ENCODE measurements around the gene WDR72. TPM values are rescaled to one million over a fixed set of nuclear protein-coding genes. Genes with fewer than 3 reads are reported as not detected.

The WDR72 gene
- total RNA-seq (not detected), polyA plus RNA-seq (not detected)

DNA sequence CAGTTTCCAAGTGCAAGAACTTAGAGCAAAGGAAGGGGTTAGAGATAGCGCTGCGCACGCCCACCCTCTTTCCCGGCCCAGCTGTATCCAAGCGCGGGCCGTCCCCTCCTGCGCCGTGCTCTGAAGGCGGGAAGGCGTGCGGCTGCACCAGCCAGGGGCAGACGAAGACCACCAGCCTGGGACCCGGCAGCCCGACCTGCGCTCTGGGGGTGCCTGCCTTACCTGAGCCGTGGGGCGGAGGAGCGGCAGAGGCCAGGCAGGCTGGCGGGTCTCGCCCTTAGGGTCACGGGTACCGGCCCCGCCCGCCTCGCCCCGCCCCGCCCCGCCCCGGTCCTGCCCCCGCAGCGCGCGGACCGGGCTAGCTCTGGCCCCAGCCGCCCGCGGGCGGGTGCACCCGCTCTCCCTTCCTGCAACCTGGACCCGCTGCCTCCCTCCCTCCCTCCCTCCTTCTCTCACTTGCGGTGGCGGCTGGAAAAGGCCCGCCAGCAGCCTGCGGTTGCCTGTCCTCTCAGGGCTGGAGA, at the start of gene WDR72:
TSS of gene WDR72 (minus strand) at position 253 of the 521 bp plus-strand sequence. CDS start 26,514 bp downstream, outside the sequence.
- H3K9me3 Mint-ChIP-seq, result peaks cover 0 to 9% (median 3%) of the 10 kb centered on the region in 7 donors
- no peaks in the 10 kb centered on the region for H3K9me3 ChIP-seq (ENCODE audit: control insufficient read depth in 2 of 2, low read length in 2 of 2)
- H3K27me3 Mint-ChIP-seq, result peaks cover 27% of the 10 kb centered on the region
- no peaks in the 10 kb centered on the region for H3K4me1 ChIP-seq (ENCODE audit: control insufficient read depth, insufficient read depth, low read length, poor library complexity, severe bottlenecking)
- H3K36me3 ChIP-seq (ENCODE audit: control insufficient read depth, insufficient read depth, low read length), result no peaks in the 10 kb centered on the region
- H3K36me3 Mint-ChIP-seq, result no peaks in the 10 kb centered on the region
- H3K27ac ChIP-seq (ENCODE audit: insufficient read depth, low read length, poor library complexity, severe bottlenecking), result no peak within 1 kb of the TSS
- no peaks in the 10 kb centered on the region for H3K4me1 Mint-ChIP-seq
- no peak within 1 kb of the TSS for H3K4me3 Mint-ChIP-seq
- peaks cover 9% of the 10 kb centered on the region for H3K27me3 ChIP-seq (ENCODE audit: control insufficient read depth, insufficient read depth, low read length)
- no peak within 1 kb of the TSS for H3K4me3 ChIP-seq (ENCODE audit: low read depth, low read length)
- peak within 1 kb of the TSS in 1 of 3 donors; percentile 50 for H3K27ac Mint-ChIP-seq
- no peak for DNase-seq
- no peak for ATAC-seq (ENCODE audit: low read depth in 2 of 2)

GRCh38 chr15:53808058-53808706, 48.7 kb upstream of the WDR72 start:
- Mint-ChIP-seq H3K27me3 (no peaks in the 10 kb centered on the region), H3K4me3 (no peak overlapping the region), H3K27ac (no peak overlapping the region), H3K9me3 (peaks cover 0 to 4% (median 0%) of the 10 kb centered on the region in 7 donors), H3K36me3 (no peaks in the 10 kb centered on the region), H3K4me1 (no peaks in the 10 kb centered on the region)
- Histone ChIP-seq H3K4me1 (ENCODE audit: control insufficient read depth, insufficient read depth, low read length, poor library complexity, severe bottlenecking) (no peaks in the 10 kb centered on the region), H3K27me3 (ENCODE audit: control insufficient read depth, insufficient read depth, low read length) (no peaks in the 10 kb centered on the region), H3K27ac (ENCODE audit: insufficient read depth, low read length, poor library complexity, severe bottlenecking) (no peak overlapping the region), H3K36me3 (ENCODE audit: control insufficient read depth, insufficient read depth, low read length) (no peaks in the 10 kb centered on the region), H3K9me3 (ENCODE audit: control insufficient read depth in 2 of 2, low read length in 2 of 2) (no peaks in the 10 kb centered on the region), H3K4me3 (ENCODE audit: low read depth, low read length) (no peak overlapping the region)
- peak in 1 of 3 donors; percentile 3 for DNase-seq
- ATAC-seq (ENCODE audit: low read depth in 2 of 2), result no peak

GRCh38 chr15:53807501-53807900, 48.0 kb upstream of the WDR72 start:
- Mint-ChIP-seq H3K4me1 (no peaks in the 10 kb centered on the region), H3K36me3 (no peaks in the 10 kb centered on the region), H3K27me3 (no peaks in the 10 kb centered on the region), H3K4me3 (no peak overlapping the region), H3K27ac (no peak overlapping the region), H3K9me3 (peaks cover 0 to 4% (median 0%) of the 10 kb centered on the region in 7 donors)
- DNase-seq, result no peak
- H3K27me3 ChIP-seq (ENCODE audit: control insufficient read depth, insufficient read depth, low read length), result no peaks in the 10 kb centered on the region
- ATAC-seq (ENCODE audit: low read depth in 2 of 2), result no peak
- no peak overlapping the region for H3K27ac ChIP-seq (ENCODE audit: insufficient read depth, low read length, poor library complexity, severe bottlenecking)
- no peaks in the 10 kb centered on the region for H3K9me3 ChIP-seq (ENCODE audit: control insufficient read depth in 2 of 2, low read length in 2 of 2)
- no peaks in the 10 kb centered on the region for H3K36me3 ChIP-seq (ENCODE audit: control insufficient read depth, insufficient read depth, low read length)
- H3K4me1 ChIP-seq (ENCODE audit: control insufficient read depth, insufficient read depth, low read length, poor library complexity, severe bottlenecking), result no peaks in the 10 kb centered on the region
- H3K4me3 ChIP-seq (ENCODE audit: low read depth, low read length), result no peak overlapping the region

GRCh38 chr15:53802672-53803071, 43.2 kb upstream of the WDR72 start:
- H3K27ac Mint-ChIP-seq, result no peak overlapping the region
- no peaks in the 10 kb centered on the region for H3K4me1 Mint-ChIP-seq
- no peak overlapping the region for H3K27ac ChIP-seq (ENCODE audit: insufficient read depth, low read length, poor library complexity, severe bottlenecking)
- DNase-seq (no peak), ATAC-seq (ENCODE audit: low read depth in 2 of 2) (no peak)
- H3K9me3 ChIP-seq (ENCODE audit: control insufficient read depth in 2 of 2, low read length in 2 of 2), result no peaks in the 10 kb centered on the region
- no peaks in the 10 kb centered on the region for H3K27me3 Mint-ChIP-seq
- H3K4me1 ChIP-seq (ENCODE audit: control insufficient read depth, insufficient read depth, low read length, poor library complexity, severe bottlenecking), result no peaks in the 10 kb centered on the region
- no peaks in the 10 kb centered on the region for H3K27me3 ChIP-seq (ENCODE audit: control insufficient read depth, insufficient read depth, low read length)
- H3K36me3 Mint-ChIP-seq, result no peaks in the 10 kb centered on the region
- peaks cover 0 to 4% (median 0%) of the 10 kb centered on the region in 7 donors for H3K9me3 Mint-ChIP-seq
- H3K4me3 ChIP-seq (ENCODE audit: low read depth, low read length), result no peak overlapping the region
- H3K4me3 Mint-ChIP-seq, result no peak overlapping the region
- H3K36me3 ChIP-seq (ENCODE audit: control insufficient read depth, insufficient read depth, low read length), result no peaks in the 10 kb centered on the region

GRCh38 chr15:53791581-53791980, 32.1 kb upstream of the WDR72 start:
- Histone ChIP-seq H3K4me1 (ENCODE audit: control insufficient read depth, insufficient read depth, low read length, poor library complexity, severe bottlenecking) (no peaks in the 10 kb centered on the region), H3K27me3 (ENCODE audit: control insufficient read depth, insufficient read depth, low read length) (no peaks in the 10 kb centered on the region), H3K4me3 (ENCODE audit: low read depth, low read length) (no peak overlapping the region), H3K27ac (ENCODE audit: insufficient read depth, low read length, poor library complexity, severe bottlenecking) (no peak overlapping the region), H3K9me3 (ENCODE audit: control insufficient read depth in 2 of 2, low read length in 2 of 2) (no peaks in the 10 kb centered on the region), H3K36me3 (ENCODE audit: control insufficient read depth, insufficient read depth, low read length) (no peaks in the 10 kb centered on the region)
- ATAC-seq (ENCODE audit: low read depth in 2 of 2), result no peak
- H3K27me3 Mint-ChIP-seq, result no peaks in the 10 kb centered on the region
- H3K4me3 Mint-ChIP-seq, result no peak overlapping the region
- H3K27ac Mint-ChIP-seq, result no peak overlapping the region
- H3K9me3 Mint-ChIP-seq, result peaks cover 0 to 13% (median 5%) of the 10 kb centered on the region in 7 donors
- DNase-seq, result no peak
- H3K4me1 Mint-ChIP-seq, result no peaks in the 10 kb centered on the region
- no peaks in the 10 kb centered on the region for H3K36me3 Mint-ChIP-seq

DNA sequence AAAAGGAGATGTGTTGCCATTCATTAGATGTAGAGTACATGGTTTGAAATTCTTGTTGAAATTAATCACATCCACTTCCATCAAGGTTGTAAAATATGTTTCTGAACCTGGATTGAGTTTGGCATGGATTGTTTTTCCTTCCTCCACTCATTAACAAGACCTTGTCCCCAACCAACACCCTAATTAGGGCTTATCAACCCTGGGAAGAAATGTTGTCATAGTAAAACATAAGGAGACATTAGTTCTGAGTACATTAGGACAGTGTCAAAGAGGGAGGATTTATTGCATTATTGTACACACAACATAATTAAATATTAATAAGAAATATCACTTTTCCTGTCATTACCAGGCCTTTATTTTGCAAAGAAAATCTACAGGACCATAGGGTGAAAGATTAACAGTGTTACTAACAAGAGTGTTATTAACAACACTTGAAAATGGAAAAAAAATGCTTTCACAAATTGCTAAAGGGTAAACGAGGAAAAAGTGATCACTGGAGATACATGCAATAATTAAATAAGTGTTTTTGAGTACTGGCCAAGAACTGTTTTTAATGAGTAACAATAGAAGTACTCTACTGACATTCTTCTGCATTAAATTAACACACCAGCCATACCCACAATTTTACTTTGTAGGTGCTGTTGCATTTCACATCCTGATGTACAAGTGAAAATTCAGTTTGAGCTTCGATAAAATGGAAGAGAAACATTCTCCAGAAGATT, 30.4 kb upstream of the WDR72 start:
- Histone ChIP-seq H3K4me1 (ENCODE audit: control insufficient read depth, insufficient read depth, low read length, poor library complexity, severe bottlenecking) (no peaks in the 10 kb centered on the region), H3K36me3 (ENCODE audit: control insufficient read depth, insufficient read depth, low read length) (no peaks in the 10 kb centered on the region), H3K4me3 (ENCODE audit: low read depth, low read length) (no peak overlapping the region), H3K27me3 (ENCODE audit: control insufficient read depth, insufficient read depth, low read length) (no peaks in the 10 kb centered on the region), H3K9me3 (ENCODE audit: control insufficient read depth in 2 of 2, low read length in 2 of 2) (no peaks in the 10 kb centered on the region), H3K27ac (ENCODE audit: insufficient read depth, low read length, poor library complexity, severe bottlenecking) (no peak overlapping the region)
- no peaks in the 10 kb centered on the region for H3K36me3 Mint-ChIP-seq
- peaks cover 3 to 10% (median 5%) of the 10 kb centered on the region in 7 donors for H3K9me3 Mint-ChIP-seq
- no peaks in the 10 kb centered on the region for H3K4me1 Mint-ChIP-seq
- no peak for DNase-seq
- H3K27me3 Mint-ChIP-seq, result no peaks in the 10 kb centered on the region
- no peak overlapping the region for H3K27ac Mint-ChIP-seq
- no peak for ATAC-seq (ENCODE audit: low read depth in 2 of 2)
- H3K4me3 Mint-ChIP-seq, result no peak overlapping the region

GRCh38 chr15:53786401-53786800, 26.9 kb upstream of the WDR72 start:
- Histone ChIP-seq H3K4me3 (ENCODE audit: low read depth, low read length) (no peak overlapping the region), H3K27me3 (ENCODE audit: control insufficient read depth, insufficient read depth, low read length) (no peaks in the 10 kb centered on the region), H3K4me1 (ENCODE audit: control insufficient read depth, insufficient read depth, low read length, poor library complexity, severe bottlenecking) (no peaks in the 10 kb centered on the region), H3K9me3 (ENCODE audit: control insufficient read depth in 2 of 2, low read length in 2 of 2) (no peaks in the 10 kb centered on the region), H3K27ac (ENCODE audit: insufficient read depth, low read length, poor library complexity, severe bottlenecking) (no peak overlapping the region), H3K36me3 (ENCODE audit: control insufficient read depth, insufficient read depth, low read length) (no peaks in the 10 kb centered on the region)
- ATAC-seq (ENCODE audit: low read depth in 2 of 2) (no peak), DNase-seq (no peak)
- Mint-ChIP-seq H3K9me3 (peaks cover 1 to 13% (median 4%) of the 10 kb centered on the region in 7 donors), H3K27me3 (no peaks in the 10 kb centered on the region), H3K36me3 (no peaks in the 10 kb centered on the region), H3K4me1 (no peaks in the 10 kb centered on the region), H3K4me3 (no peak overlapping the region), H3K27ac (no peak overlapping the region)

Data from CD4-positive, CD25-positive, alpha-beta regulatory T cell (primary cell).